ENCODE results near the gene RP2. TPM values are rescaled to one million over a fixed set of nuclear protein-coding genes. Genes with fewer than 3 reads are reported as not detected.

The RP2 gene
- total RNA-seq, 1 experiment from 2014 or later = 41.4 TPM

- no peak for DNase-seq (ENCODE audit: low read depth)
Measured at GRCh38 chrX:46918434-46918833, 81.6 kb downstream of the RP2 start.

- DNase-seq (ENCODE audit: low read depth) = no peak
Measured at GRCh38 chrX:46920235-46920634, 83.4 kb downstream of the RP2 start.

DNA sequence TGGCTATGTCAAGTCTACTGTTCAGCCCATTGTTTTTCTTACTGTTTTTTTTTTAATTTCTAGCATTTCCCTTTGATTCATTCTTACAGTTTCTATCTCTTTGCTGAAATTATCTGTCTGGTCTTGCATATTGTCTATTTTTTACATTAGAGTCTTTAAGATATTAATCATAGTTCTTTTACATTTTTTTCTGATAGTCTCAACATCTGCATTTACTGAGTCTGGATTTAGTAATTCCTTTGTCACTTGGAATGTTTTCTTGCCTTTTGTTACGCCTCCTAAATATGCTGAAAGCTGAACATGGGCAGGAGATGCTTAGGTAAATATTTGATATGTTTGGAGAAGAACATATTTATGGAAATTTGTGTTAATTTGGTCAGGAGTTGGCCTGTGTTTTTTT, 85.8 kb downstream of the RP2 start:
- no peak for DNase-seq (ENCODE audit: low read depth)

DNA sequence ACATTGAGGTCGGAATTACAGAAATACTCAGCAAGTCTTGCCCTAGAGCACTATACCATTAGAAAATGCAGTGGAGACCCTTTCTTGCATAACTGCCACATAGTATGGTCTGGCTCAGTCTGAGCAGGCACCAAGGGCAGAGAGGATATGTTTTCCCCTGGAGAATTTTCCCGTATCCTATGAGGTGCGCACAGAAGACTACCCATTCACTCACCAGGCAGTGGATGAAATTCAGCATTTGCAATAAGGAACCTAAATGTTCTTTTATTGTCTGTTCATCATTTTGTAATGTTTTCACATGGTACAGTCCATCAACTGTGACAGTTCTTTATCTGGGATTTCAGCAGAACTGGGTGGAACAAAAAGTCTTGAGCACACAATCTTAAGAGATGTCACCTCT, 90.9 kb downstream of the RP2 start:
- no peak for DNase-seq (ENCODE audit: low read depth)

- peak; percentile 73 for DNase-seq (ENCODE audit: low read depth)
Measured at GRCh38 chrX:46929439-46930261, 92.8 kb downstream of the RP2 start.

Other genes starting within 250 kb of the RP2 start
- gene SLC9A7, start 77.9 kb upstream of the RP2 start, total RNA-seq (2014; rRNA removed; shearing (Covaris generic)) = 46.7 and 55.0 TPM in 2 replicates
- gene JADE3, start 75.4 kb downstream of the RP2 start, total RNA-seq (2014; rRNA removed; shearing (Covaris generic)) = 5.4 and 8.6 TPM in 2 replicates
- gene RGN, start 241.4 kb downstream of the RP2 start, total RNA-seq (2014; rRNA removed; shearing (Covaris generic)) = 1.7 and 1.9 TPM in 2 replicates